Gastrocnemius medialis (tissue), 4 donors: Measurements from ENCODE around the gene PEX16. TPM values are rescaled to one million over a fixed set of nuclear protein-coding genes. Genes with fewer than 3 reads are reported as not detected.

Experiments
- ATAC-seq, 2 donors: fragments of 150-250 bp; one replicate each; pipeline ENCODE4 v1.9.1; 2016
- DNase-seq, 2 donors: peaks; one replicate each; pipeline ENCODE4 v3.0.0-alpha.2; 2019
- H3K27ac ChIP-seq, 4 donors: fragments of 200-600 bp; sonication (generic); 1 replicate in 1 of 4; 2 replicates in 3 of 4; pipeline ENCODE4 v1.5.1; 2016 to 2018; ENCODE audit warnings: mild to moderate bottlenecking in 2 of 4, moderate library complexity in 1 of 4
- H3K27me3 ChIP-seq, 3 donors: fragments of 200-600 bp; sonication (generic) in 2 of 3; 1 replicate in 1 of 3; 2 replicates in 2 of 3; pipeline versions ENCODE4 v1.5.1 to v1.6.0; 2016 to 2019; ENCODE audit warnings: mild to moderate bottlenecking in 1 of 3, moderate library complexity in 1 of 3
- H3K36me3 ChIP-seq, 2 donors: fragments of 200-600 bp; sonication (generic) in 1 of 2; one replicate each; pipeline ENCODE4 v1.5.1; 2017 to 2018
- H3K4me1 ChIP-seq, 2 donors: fragments of 200-600 bp; sonication (generic) in 1 of 2; one replicate each; pipeline ENCODE4 v1.5.1; 2016 to 2017; ENCODE audit warnings: mild to moderate bottlenecking in 2 of 2
- H3K4me3 ChIP-seq, 4 donors: fragments of 200-600 bp; sonication (generic) in 3 of 4; 1 replicate in 1 of 4; 2 replicates in 3 of 4; pipeline ENCODE4 v1.5.1; 2016 to 2019; ENCODE audit warnings: mild to moderate bottlenecking in 2 of 4
- H3K9me3 ChIP-seq, 3 donors: fragments of 200-600 bp; sonication (generic) in 2 of 3; 1 replicate in 1 of 3; 2 replicates in 2 of 3; pipeline ENCODE4 v1.5.1; 2016 to 2019
- CTCF ChIP-seq, 5 experiments: fragments of 450-650 bp in 3 of 5; fragments of 200-600 bp in 2 of 5; sonication (generic) in 2 of 5; IDR thresholded peaks in 4 of 5; conservative IDR thresholded peaks in 1 of 5; 1 replicate in 4 of 5; 2 replicates in 1 of 5; pipeline ENCODE4 v1.5.1; 2016 to 2019; ENCODE audit warnings: antibody characterized with exemption in 5 of 5, mild to moderate bottlenecking in 3 of 5, moderate library complexity in 3 of 5
- POLR2A ChIP-seq, 2 donors: fragments of 450-650 bp; IDR thresholded peaks; one replicate each; pipeline ENCODE4 v1.6.1; 2017; ENCODE audit warnings: antibody characterized with exemption in 2 of 2, mild to moderate bottlenecking in 2 of 2, moderate library complexity in 2 of 2
- in situ Hi-C, 4 donors: fragments of 200-750 bp; cut with MboI; loops; one replicate each; pipeline versions ENCODE4 v1.15.0 to v1.8.0; 2017; ENCODE audit warnings: low sequenced_read_pairs in 4 of 4
- intact Hi-C: fragments of 100-400 bp; cut with DNase I; formaldehyde crosslinking; loops from one replicate; pipeline ENCODE4 v1.15.1; 2023; ENCODE audit warnings: low total_unique reads
- total RNA-seq, 4 donors: library from RNA; depleted of rRNA; stranded (reverse); fragments of >200 nt; gene quantifications; one replicate each; pipeline versions ENCODE4 v1.1.0 to v1.2.3, GENCODE V29; 2016

Gene PEX16
- total RNA-seq, 4 donors from 2014 or later = 18.5 to 27.2 (median 20.5) TPM

DNA sequence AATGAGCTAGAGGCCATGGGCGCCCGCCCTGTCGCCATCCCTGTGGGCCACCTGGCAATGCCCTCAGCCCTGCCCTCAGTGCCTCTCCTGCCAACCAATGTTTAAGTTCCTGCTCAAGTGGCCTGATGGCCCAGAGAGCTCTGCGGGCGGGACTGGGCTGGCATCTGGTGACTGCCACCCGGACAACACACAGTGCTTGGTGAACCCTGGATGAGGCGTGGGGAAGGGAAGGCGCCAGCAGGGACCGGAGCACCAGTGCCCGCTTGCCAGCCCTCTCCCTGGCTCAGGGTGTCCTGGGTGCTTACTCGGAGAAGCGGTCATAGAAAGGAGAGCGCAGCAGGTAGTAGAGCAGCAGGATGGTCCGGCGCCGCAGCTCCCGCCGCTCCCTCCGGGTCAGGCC is 4.2 kb downstream of the PEX16 start:
- TF ChIP-seq CTCF (IDR thresholded peaks at IDR 0.05 in 4 of 5, conservative IDR thresholded peaks at IDR 0.05 in 1 of 5) = no peak
- TF ChIP-seq POLR2A (IDR thresholded peaks at IDR 0.05) = no peak
- no peak for DNase-seq
- H3K27me3 ChIP-seq = no peaks in the 10 kb centered on the region
- H3K9me3 ChIP-seq = no peaks in the 10 kb centered on the region
- H3K4me1 ChIP-seq = peaks cover 11 to 15% of the 10 kb centered on the region in 2 donors
- intact Hi-C loops (no loop called here), in situ Hi-C loops (loop anchor here in 1 of 4 donors (10.0 kb wide), 1 partner anchor 69 kb away; the partner anchor contains the start of gene CRY2)
- peaks cover 0 to 65% of the 10 kb centered on the region in 2 donors for H3K36me3 ChIP-seq
- no peak for ATAC-seq
- H3K4me3 ChIP-seq = no peak overlapping the region
- no peak overlapping the region for H3K27ac ChIP-seq

DNA sequence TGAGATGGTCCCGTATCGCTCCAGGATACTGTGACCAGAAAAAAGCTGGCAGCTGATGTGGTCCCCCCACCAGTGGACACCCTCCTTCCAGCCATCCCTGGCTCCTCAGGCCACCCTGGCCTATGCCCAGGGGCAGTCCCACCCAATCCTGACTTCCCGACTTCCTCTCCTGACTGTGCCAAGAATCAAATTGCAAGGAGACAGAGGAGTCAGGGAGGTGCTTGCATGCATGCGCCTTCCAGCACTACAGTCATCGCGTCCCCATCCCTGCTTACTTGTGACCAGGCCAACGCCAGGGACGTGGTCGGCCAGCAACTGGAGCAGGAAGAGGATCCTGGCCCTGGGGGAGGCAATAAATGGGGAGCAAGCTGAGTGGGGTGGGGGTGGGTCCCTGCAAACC is 7.1 kb downstream of the PEX16 start:
- H3K9me3 ChIP-seq = no peaks in the 10 kb centered on the region
- ATAC-seq (no peak), DNase-seq (no peak)
- in situ Hi-C loops = loop anchor here in 1 of 4 donors (10.0 kb wide), 1 partner anchor 66 kb away; the partner anchor contains the start of gene CRY2
- H3K4me3 ChIP-seq = no peak overlapping the region
- H3K27ac ChIP-seq = no peak overlapping the region
- intact Hi-C loops = no loop called here
- H3K4me1 ChIP-seq = no peaks in the 10 kb centered on the region
- TF ChIP-seq CTCF (IDR thresholded peaks at IDR 0.05 in 4 of 5, conservative IDR thresholded peaks at IDR 0.05 in 1 of 5) (no peak), POLR2A (IDR thresholded peaks at IDR 0.05) (no peak)
- peaks cover 0 to 64% of the 10 kb centered on the region in 2 donors for H3K36me3 ChIP-seq
- no peaks in the 10 kb centered on the region for H3K27me3 ChIP-seq

- no peak for DNase-seq
- Histone ChIP-seq H3K4me1 (no peaks in the 10 kb centered on the region), H3K27me3 (no peaks in the 10 kb centered on the region), H3K9me3 (no peaks in the 10 kb centered on the region), H3K27ac (no peak overlapping the region), H3K36me3 (peaks cover 0 to 56% of the 10 kb centered on the region in 2 donors), H3K4me3 (no peak overlapping the region)
- intact Hi-C loops = no loop called here
- TF ChIP-seq CTCF (IDR thresholded peaks at IDR 0.05 in 4 of 5, conservative IDR thresholded peaks at IDR 0.05 in 1 of 5) = no peak
- no peak for TF ChIP-seq POLR2A (IDR thresholded peaks at IDR 0.05)
- in situ Hi-C loops = loop anchor here in 1 of 4 donors (10.0 kb wide), 1 partner anchor 65 kb away; the partner anchor contains the start of gene CRY2
- no peak for ATAC-seq
These were observed 7.8 kb downstream of the PEX16 start for GRCh38 chr11:45909594-45910475.

- Histone ChIP-seq H3K27ac (no peak overlapping the region), H3K36me3 (peaks cover 0 to 37% of the 10 kb centered on the region in 2 donors), H3K9me3 (no peaks in the 10 kb centered on the region), H3K4me3 (no peak overlapping the region), H3K4me1 (no peaks in the 10 kb centered on the region), H3K27me3 (no peaks in the 10 kb centered on the region)
- ATAC-seq = no peak
- no peak for TF ChIP-seq POLR2A (IDR thresholded peaks at IDR 0.05)
- no peak for TF ChIP-seq CTCF (IDR thresholded peaks at IDR 0.05 in 4 of 5, conservative IDR thresholded peaks at IDR 0.05 in 1 of 5)
- in situ Hi-C loops = no loop called here
- DNase-seq = no peak
- intact Hi-C loops = no loop called here
These were observed 9.7 kb downstream of the PEX16 start for GRCh38 chr11:45907911-45908370.
